ENCODE results near the gene KIFC1.
"Not testable (repeated sequence)": the region's sequence is repeated elsewhere in the genome, so short reads cannot be mapped to it uniquely, and the experiment has no call there.

The KIFC1 gene, protein sequence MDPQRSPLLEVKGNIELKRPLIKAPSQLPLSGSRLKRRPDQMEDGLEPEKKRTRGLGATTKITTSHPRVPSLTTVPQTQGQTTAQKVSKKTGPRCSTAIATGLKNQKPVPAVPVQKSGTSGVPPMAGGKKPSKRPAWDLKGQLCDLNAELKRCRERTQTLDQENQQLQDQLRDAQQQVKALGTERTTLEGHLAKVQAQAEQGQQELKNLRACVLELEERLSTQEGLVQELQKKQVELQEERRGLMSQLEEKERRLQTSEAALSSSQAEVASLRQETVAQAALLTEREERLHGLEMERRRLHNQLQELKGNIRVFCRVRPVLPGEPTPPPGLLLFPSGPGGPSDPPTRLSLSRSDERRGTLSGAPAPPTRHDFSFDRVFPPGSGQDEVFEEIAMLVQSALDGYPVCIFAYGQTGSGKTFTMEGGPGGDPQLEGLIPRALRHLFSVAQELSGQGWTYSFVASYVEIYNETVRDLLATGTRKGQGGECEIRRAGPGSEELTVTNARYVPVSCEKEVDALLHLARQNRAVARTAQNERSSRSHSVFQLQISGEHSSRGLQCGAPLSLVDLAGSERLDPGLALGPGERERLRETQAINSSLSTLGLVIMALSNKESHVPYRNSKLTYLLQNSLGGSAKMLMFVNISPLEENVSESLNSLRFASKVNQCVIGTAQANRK

DNA sequence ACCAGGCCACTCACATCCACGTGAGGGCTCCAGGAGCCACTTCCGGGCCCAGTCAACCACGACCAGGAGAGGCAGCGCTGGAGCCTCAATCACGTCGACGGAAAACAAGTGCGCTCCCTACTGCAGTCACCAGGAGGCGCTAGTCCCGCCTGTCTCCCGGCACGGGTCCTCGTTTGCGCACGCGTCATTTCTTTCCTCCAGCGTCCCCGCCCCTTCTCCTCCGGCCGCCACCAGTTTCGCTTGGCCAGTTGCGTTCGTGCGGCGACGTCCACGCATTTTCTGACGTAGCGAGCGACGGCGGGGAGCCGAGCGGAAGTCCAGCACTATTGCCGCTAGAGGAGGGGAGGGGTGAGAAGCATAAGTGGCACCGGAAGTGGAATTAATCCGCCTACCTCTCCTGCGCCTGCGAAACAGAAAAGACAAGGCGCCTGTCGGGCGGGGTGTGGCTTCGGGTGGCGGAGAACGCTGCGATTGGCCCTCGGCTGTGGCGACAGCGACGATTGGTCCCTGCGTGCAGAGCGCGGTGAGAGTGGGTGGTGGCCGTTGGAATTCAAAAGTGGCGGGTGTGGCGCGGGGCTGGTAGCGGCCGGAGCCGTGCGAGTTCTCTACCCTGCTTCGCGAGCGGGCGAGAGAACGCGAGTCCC, at the start of gene KIFC1:
TSS of gene KIFC1 (plus strand) at position 546 of the 644 bp plus-strand sequence. CDS start 163 bp downstream, outside the sequence.
- peak; percentile 99 for DNase-seq

DNA sequence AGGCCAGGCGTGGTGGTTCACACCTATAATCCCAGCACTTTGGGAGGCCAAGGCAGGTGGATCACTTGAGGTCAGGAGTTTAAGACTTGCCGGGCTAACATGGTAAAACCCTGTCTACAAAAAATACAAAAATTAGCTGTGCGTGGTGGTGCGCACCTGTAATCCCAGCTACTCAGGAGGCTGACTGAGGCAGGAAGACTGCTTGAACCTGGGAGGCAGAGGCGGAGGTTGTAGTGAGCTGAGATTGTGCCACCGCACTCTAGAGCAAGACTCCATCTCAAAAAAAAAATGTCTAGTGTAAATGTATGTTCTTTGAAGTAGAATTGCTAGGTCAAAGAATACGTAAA, 48.0 kb upstream of the KIFC1 start:
- DNase-seq = not testable (repeated sequence)

DNA sequence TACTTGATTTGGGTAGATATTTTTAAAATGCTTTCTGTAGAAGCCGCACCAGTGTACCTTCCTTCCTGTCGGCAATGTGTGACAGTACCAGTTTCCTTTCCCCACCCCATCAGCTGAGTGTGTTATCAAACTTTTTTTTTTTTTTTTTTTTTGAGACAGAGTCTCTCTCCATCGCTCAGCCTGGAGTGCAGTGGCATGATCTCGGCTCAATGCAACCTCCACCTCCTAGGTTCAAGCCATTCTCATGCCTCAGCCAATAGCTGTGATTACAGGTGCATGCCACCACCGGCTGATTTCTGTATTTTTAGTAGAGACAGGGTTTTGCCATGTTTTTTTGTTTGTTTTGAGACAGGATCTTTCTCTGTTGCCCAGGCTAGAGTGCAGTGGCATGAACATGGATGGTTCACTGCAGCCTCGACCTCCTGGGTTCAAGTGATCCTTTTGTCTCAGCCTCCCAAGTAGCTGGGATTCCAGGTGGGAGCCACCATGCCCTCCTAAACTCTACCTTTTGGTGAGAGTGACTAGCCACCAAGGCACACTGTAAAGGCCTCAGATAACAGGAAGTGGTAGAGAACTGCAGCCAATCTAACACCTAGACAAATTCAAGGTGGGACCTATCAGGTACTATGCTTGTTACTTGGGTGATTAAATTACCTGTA, 47.5 kb upstream of the KIFC1 start:
- DNase-seq = no peak

DNA sequence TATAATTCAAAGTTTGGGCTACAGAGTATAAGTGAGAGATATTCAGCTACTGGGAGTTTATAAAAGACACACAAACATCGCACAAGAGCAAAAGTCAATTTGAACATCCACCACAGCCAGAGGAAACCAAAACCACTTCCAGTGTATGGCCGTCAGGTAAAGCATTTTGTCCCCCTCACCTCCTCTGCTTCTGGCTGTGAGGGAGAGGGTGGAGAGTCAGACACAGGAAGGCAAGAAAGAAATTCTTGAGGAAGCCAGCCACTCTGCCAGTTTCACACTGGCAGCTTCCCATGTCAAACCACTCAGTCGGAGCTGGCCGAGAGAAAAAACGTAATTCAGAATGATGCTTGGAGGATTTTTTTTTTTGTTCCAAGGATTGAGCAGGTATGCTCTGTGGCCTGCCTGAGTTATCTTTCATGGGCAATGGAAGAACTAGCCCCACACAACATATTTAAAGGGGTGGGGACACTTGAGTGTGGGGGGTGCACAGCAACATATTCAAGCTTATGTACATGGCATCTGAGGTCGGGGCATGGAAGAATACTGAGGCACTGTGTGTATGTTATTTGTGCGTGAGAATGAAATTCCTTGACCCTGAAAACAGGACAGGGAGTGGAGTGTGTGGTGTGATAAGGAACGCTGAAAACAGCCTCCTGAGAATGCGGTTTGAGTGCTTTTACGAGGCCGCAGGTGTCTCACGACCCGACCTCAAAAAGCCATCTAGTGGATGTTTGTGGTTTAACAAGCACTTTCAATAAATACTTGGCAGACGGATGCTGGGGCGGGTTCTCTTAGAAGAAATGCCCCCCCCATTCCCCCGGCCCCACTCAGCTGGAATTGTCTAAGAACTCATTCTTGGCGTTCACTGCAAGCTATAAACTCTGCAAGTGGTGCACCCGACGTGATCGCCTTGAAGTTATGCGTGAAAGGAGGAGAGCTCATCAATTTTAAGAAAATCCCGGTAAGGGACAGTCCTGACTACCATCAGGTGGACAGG, 46.6 kb upstream of the KIFC1 start:
- peak; percentile 74 for DNase-seq

DNA sequence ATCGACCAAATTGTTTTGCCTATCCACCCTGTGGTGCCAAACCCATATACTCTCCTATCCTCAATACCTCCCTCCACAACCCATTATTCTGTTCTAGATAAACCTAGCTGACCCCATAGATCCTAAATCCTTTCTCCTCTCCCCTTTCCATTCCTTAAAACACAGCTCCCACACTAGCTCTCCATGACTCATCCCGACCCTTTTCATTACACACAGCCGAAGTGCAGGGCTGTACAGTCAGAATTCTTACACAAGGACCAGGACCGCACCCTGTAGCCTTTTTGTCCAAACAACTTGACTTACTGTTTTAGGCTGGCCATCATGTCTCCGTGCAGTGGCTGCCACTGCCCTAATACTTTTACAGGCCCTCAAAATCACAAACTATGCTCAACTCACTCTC, 44.7 kb upstream of the KIFC1 start:
- not testable (repeated sequence) for DNase-seq

DNA sequence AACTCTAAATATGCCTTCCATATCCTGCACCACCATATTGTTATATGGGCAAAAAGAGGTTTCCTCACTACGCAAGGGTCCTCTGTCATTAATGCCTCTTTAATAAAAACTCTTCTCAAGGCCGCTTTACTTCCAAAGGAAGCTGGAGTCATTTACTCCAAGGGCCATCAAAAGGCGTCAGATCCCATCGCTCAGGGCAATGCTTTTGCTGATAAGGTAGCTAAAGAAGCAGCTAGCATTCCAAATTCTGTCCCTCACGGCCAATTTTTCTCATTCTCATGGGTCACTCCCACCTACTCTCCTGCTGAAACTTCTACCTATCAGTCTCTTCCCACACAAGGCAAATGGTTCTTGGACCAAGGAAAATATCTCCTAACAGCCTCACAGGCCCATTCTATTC, 43.8 kb upstream of the KIFC1 start:
- no peak for DNase-seq

DNA sequence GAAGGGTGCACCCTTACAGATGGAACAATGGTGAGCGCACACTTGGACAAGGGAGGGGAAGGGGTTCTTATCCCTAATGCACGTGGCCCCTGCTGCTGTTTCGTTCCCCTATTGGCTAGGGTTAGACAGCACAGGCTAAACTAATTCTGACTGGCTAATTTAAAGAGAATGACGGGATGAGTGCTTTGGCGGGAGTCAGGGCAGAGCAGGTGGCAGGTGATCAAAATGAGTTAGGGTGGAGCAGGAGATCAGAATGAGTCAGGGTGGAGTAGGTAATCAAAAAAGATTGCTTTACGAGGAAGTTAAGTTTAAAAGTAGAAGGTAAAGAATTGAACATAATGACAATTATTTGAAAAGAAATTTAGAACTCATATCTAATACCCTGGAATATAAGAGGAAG, 35.8 kb upstream of the KIFC1 start:
- DNase-seq = not testable (repeated sequence)

DNA sequence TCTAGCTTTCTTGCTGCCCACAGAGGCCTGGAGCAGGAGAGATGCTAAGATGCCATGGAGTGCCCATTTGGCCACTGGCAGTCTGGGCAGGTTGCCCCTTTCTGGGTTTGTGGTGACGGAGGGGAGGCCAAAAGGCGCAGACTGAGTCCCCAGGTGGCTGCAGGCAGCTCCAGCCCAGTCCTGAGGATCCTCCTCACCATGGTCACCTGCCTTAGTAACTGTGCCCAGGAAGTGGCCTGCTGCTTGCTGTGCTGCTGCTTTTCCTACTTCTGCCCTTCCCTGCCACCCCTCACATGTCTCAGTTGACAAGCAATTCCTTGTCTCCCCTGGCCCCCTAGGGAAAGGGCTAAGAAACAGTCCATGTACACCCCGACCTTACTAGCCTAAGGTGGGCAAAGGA, 35.3 kb upstream of the KIFC1 start:
- DNase-seq = no peak

DNA sequence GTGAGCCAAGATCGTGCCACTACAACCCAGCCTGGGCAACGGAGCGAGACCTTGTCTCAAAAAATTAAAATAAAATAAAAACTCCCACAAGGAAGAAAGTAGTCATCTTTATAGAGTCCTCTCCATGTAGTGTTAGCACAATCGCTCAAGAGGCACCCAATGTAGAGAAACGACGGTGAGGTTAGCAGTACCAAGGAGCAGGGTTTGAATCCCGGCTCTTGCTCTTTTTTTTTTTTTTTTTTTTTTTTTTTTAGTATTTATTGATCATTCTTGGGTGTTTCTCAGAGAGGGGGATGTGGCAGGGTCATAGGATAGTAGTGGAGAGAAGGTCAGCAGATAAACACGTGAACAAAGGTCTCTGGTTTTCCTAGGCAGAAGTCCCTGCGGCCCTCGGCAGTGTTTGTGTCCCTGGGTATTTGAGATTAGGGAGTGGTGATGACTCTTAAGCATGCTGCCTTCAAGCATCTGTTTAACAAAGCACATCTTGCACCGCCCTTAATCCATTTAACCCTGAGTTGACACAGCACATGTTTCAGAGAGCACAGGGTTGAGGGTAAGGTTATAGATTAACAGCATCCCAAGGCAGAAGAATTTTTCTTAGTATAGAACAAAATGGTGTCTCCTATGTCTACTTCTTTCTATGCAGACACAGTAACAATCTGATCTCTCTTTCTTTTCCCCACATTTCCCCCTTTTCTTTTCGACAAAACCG, 34.3 kb upstream of the KIFC1 start:
- DNase-seq = not testable (repeated sequence)

DNA sequence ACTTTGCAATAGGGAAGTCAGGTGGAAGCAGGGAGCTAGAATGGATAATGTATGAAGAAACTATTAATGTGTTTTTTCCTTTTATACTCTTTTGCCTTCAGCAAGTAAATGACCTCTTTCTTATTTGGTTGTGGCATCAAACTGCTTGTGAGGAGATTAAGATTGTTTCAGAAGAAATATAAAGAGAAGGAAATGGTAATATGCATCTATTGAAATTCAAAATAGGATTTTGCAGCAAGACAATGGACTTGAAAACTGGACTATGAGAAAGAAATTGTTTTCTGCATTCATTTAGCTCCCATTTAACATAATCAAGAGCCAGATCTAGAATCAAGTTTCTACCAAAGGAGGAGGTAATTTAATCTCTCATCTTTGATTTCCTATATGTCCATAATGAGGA, 32.3 kb upstream of the KIFC1 start:
- DNase-seq = peak; percentile 45

DNA sequence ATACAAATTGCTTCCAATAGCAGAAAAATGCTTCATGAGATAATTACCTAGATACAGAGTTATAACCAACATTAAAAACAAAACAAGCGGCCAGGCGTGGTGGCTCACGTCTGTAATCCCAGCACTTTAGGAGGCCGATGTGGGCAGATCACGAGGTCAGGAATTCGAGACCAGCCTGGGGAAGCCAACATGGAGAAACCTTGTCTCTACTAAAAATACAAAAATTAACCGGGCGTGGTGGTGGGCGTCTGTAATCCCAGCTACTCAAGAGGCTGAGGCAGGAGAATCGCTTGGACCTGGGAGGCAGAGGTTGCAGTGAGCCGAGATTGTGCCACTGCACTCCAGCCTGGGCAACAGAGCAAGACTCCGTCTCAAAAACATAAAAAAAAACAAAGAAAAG, 28.1 kb upstream of the KIFC1 start:
- not testable (repeated sequence) for DNase-seq

DNA sequence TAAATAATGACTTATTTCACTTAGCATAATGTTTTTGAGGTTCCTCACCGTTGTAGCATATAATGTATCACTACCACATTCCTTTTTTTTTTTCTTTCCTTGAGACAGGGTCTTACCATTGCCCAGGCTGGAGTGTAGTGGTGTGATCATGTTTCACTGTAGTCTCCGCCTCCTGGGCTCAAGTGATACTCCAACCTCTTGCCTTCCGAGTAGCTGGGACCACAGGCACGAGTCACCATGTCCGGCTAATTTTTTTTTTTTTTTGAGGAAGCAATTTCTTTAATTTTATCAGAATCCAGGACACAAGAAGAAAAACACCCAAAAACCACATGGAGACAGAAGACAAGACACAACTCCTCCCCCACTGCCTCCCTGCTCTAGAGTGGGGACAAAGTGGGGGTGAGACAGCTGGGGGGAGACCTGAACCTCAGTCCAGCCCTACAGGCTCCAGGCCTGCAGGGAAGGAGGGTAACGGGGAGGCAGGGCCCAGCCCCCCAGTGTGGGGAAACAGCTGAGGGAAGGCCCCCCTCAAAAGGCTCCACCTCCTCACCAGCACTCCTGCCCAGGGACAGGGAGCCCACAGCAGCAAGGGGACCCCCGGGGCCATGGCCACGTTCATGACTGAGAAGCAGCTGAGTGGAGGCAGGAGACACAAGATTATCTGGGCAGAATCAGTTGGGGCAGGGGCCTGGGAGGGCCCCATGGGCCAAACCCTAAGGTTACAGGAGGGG, 27.0 kb upstream of the KIFC1 start:
- peak; percentile 29 for DNase-seq

DNA sequence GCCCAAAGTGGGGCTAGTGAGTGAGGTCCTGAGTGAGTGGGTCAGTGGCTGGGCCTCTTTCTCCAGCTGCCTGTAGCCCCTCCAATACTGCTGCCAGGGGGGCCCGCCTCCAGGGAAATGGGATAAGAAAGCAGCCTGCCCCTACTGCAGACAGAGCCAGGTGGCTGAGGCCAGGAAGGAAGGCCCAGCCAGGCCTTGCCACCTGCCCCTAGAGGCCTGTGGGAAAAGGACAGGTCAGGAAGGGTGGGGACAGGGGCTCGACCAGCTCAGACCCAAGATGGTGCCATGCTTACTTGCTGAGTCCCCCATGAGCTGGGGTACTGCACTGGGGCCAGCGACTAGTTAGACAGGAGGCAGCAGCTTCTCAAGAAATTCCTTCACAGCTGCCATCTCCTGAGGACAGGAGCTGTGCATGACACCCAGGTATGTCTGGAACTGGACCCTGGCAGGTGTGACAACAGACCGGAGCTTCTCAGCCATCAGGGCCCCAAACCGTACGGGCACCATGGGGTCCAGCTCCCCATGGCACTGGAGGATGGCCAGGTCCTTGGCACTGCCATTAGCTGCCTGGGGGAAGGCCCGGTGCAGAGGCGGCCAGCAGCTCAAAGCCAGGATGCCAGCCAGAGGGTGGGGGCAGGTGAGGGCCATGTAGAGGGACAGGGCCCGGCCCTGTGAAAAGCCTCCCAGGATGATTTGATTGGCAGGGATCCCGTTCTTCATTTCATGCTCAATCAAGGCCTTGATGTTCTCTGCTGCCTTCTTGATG, 26.2 kb upstream of the KIFC1 start:
- not testable (repeated sequence) for DNase-seq

DNA sequence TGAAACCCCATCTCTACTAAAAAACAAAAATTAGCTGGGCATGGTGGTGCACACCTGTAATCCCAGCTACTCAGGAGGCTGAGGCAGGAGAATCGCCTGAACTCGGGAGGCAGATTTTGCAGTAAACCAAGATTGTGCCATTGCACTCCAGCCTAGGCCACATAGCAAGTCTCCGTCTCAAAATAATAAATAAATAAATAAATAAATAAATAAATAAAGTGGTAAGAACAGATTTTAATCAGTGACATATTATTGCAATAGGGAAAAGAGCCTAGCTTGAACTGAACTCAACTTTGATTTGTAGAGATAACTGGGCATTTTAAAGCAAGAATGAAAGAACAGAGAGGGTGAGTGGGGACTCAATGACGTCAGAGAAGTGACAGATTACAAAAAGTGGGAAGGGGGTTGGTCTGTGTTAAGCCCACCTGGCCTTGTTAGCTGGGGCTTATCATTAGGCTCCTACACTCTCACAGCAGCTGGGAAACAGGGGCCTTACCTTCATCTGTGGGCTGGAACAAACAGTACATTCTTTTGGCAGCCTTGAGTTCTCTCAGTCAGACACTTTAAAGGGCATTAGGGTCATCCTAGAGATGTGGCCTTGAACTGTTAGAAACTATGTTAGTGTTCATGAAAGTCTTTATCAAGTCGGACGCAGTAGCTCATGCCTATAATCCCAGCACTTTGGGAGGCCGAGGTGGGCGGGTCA, 24.5 kb upstream of the KIFC1 start:
- no peak for DNase-seq

DNA sequence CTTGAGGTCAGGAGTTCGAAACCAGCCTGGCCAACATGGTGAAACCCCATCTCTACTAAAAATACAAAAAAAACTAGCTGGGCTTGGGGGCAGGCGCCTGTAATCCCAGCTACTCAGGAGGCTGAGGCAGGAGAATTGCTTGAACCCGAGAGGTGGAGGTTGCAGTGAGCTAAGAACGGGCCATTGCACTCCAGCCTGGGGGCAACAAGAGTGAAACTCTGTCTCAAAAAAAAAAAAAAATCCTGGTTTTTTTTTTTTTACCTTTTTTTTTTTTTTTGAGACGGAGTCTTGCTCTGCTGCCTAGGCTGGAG, 24.0 kb upstream of the KIFC1 start:
- DNase-seq = not testable (repeated sequence)

DNA sequence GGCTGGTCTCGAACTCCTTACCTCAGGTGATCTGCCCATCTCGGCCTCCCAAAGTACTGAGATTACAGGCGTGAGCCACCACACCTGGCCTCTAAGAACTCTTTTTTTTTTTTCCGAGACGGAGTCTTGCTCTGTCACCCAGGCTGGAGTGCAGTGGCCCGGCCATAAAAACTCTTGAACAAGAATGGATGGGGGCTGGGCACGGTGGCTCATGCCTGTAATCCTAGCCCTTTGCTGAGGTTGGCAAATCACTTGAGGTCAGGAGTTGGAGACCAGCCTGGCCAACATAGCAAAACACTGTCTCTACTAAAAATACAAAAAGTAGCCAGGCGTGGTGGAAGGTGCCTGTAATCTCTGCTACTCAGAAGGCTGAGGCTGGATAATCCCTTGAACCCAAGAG, 19.7 kb upstream of the KIFC1 start:
- not testable (repeated sequence) for DNase-seq

DNA sequence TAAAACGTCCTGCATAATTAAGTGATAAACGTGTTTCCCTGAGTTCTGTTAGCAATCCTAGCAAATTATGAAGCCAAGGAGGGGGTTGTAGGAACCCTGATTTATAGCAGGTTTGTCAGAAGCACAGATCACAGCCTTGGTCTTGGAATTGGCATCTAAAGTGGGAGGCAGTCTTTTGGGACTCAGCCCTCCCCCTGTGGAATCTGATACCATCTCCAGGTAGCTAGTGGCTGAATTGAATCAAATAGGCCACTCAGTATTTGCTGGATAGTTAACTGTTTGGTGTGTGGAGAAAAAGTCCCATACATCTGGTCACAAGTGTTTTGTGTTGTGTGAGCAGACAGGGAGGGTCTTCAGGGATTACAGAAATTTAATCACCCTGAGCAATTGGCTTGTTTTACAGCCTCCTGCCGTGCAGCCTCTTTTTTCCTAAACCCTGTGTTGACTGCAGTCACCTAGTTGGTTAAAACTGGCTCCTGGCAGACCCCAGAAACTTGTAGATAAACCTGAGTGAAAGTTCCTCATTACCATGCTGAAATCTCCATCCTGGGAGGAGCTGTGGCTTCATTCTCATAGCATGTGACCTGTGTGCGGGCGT, 19.0 kb upstream of the KIFC1 start:
- DNase-seq = peak; percentile 65

DNA sequence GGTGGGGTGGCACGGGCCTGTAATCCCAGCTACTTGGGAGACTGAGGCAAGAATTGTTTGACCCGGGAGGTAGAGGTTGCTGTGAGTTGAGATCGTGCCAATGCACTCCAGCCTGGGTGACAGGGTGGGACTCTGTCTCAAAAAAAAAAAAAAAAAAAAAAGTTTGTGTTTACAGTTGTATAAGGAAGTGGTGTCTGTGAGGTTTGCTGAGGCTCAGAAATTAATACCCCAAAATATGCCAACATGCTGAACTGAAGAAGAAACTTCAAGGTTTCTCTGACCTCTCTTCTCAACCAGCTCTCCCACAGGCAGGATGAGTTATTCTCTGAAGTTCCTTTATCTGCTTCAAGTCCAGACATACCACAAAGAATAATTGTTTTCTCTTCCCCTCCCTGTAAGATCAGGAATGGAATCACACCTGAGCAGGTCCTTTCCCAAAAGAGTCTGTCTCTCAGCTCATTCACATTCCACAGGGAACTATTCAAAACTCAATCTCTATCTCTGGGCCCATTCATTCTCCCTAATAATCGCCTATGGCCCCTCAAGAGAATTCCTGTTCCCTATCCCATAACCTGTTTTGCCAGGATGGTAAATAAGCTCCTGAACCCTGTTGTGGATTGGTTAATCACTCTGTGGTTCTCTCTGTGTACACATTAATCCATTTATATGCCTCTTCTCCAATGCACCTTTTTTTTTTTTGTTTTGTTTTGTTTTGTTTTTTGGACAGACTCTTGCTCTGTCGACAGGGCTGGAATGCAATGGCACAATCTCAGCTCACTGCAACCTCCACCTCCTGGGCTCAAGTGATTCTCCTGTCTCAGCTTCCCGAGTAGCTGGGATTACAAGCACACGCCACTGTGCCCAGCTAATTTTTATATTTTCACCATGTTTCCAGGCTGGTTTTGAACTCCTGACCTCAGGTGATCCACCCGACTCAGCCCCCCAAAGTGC, 17.4 kb upstream of the KIFC1 start:
- no peak for DNase-seq

All from NCI-H2171 treated with DMSO at 0.1 percent for 48 hours (cell line).